Mesendoderm (in vitro differentiated cells): ENCODE results near the gene MACROD2.

Source experiments
- DNase-seq: peaks from one replicate; pipeline ENCODE4 v3.0.0; 2013
- H2AK5ac ChIP-seq: 2 replicates; pipeline ENCODE4 v1.6.1; 2013; ENCODE audit warnings: low read length, inconsistent platforms
- H2BK120ac ChIP-seq: 2 replicates; pipeline ENCODE4 v1.6.1; 2013; ENCODE audit warnings: low read depth, mild to moderate bottlenecking, low read length, moderate library complexity, mixed read lengths
- H2BK15ac ChIP-seq: replicated peaks from 2 replicates; pipeline ENCODE4 v1.6.1; 2013; ENCODE audit warnings: low read depth, mild to moderate bottlenecking, moderate library complexity
- H2BK5ac ChIP-seq: 2 replicates; pipeline ENCODE4 v1.6.1; 2013; ENCODE audit warnings: low read length, inconsistent platforms
- H3K18ac ChIP-seq: 2 replicates; pipeline ENCODE4 v1.6.1; 2013; ENCODE audit warnings: mild to moderate bottlenecking, low read length, mixed read lengths
- H3K23ac ChIP-seq: one replicate; pipeline ENCODE4 v1.6.1; 2013; ENCODE audit warnings: low read length
- H3K27ac ChIP-seq: 2 replicates; pipeline ENCODE4 v1.5.1; 2013; ENCODE audit warnings: low read depth, mild to moderate bottlenecking, inconsistent platforms, low read length, moderate library complexity
- H3K27me3 ChIP-seq: 2 replicates; pipeline ENCODE4 v1.6.1; 2013; ENCODE audit warnings: low read length, control low read depth, mild to moderate bottlenecking, inconsistent platforms; ENCODE audit not compliant: insufficient read depth, poor library complexity
- H3K36me3 ChIP-seq: 2 replicates; pipeline ENCODE4 v1.6.1; 2013; ENCODE audit warnings: low read length, inconsistent platforms; ENCODE audit not compliant: control insufficient read depth, insufficient read depth
- H3K4ac ChIP-seq: one replicate; pipeline ENCODE4 v1.6.1; 2013; ENCODE audit warnings: low read depth, mild to moderate bottlenecking, low read length, moderate library complexity
- H3K4me1 ChIP-seq: 2 replicates; pipeline ENCODE4 v1.6.1; 2013; ENCODE audit warnings: low read depth, low read length, inconsistent platforms; ENCODE audit not compliant: control insufficient read depth
- H3K4me2 ChIP-seq: 2 replicates; pipeline ENCODE4 v1.6.1; 2013; ENCODE audit warnings: low read length
- H3K4me3 ChIP-seq: 2 replicates; pipeline ENCODE4 v1.5.1; 2013; ENCODE audit warnings: mild to moderate bottlenecking, low read length
- H3K56ac ChIP-seq: one replicate; pipeline ENCODE4 v1.6.1; 2013; ENCODE audit warnings: low read length
- H3K79me1 ChIP-seq: 2 replicates; pipeline ENCODE4 v1.6.1; 2013; ENCODE audit warnings: low read length, inconsistent platforms
- H3K79me2 ChIP-seq: 2 replicates; pipeline ENCODE4 v1.6.1; 2013; ENCODE audit warnings: mild to moderate bottlenecking, low read length; ENCODE audit not compliant: control insufficient read depth, insufficient read depth
- H3K9ac ChIP-seq: 2 replicates; pipeline ENCODE4 v1.6.1; 2013; ENCODE audit warnings: low read length, inconsistent platforms
- H4K5ac ChIP-seq: one replicate; pipeline ENCODE4 v1.6.1; 2013; ENCODE audit warnings: low read length
- H4K8ac ChIP-seq: one replicate; pipeline ENCODE4 v1.6.1; 2013; ENCODE audit warnings: low read depth, mild to moderate bottlenecking, control low read depth, low read length, moderate library complexity
- WGBS: extraction: QIAGEN DNeasy Blood & Tissue Kit; methylation state at CpG from one replicate; pipeline ENCODE4 v1.1.7; 2013; ENCODE audit warnings: low lambda C conversion rate, missing lambda C conversion rate; ENCODE audit not compliant: insufficient coverage; ENCODE audit errors: extremely low coverage; 5-methylcytosine and 5-hydroxymethylcytosine counted together

MACROD2 gene

GRCh38 chr20:14331646-14332045, 336.3 kb downstream of the MACROD2 start:
- Histone ChIP-seq H3K27me3 (no peaks in the 10 kb centered on the region), H2AK5ac (no peak overlapping the region), H3K79me1 (no peaks in the 10 kb centered on the region), H2BK120ac (peak overlapping the region; percentile 85), H3K27ac (peak overlapping the region; percentile 51), H3K56ac (peak overlapping the region; percentile 1), H4K8ac (peak overlapping the region; percentile 13), H3K4ac (no peak overlapping the region), H4K5ac (no peak overlapping the region), H3K18ac (no peak overlapping the region), H2BK15ac (no peak overlapping the region), H3K4me1 (peaks cover 2% of the 10 kb centered on the region), H2BK5ac (no peak overlapping the region), H3K36me3 (peaks cover 1% of the 10 kb centered on the region), H3K23ac (no peak overlapping the region), H3K79me2 (no peaks in the 10 kb centered on the region), H3K4me2 (no peak overlapping the region), H3K4me3 (no peak overlapping the region), H3K9ac (no peak overlapping the region)
- no peak for DNase-seq
- no CpG with 5 or more reads among the region's 6 CpGs for WGBS

DNA sequence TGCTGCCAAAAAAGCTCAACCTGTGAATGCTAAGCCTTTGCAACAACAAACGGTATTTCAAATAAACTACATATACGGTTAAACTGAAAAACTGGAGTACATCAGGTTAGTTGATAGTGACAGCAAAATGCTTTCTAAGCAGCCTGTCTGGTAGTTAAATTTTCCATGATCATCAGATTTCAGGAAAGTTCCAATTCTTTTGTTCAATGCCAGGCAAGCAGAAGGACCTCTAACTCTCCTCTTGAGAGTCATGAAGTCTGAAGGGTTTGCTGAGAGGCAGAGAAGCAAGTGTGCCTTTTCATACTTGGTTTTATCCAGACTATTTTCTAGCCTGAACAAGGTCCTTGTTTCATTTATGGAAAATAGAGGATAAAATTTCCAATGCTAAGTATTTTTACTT, 337.6 kb downstream of the MACROD2 start:
- H3K9ac ChIP-seq = peak overlapping the region; percentile 4
- no peak overlapping the region for H4K5ac ChIP-seq
- no peak overlapping the region for H3K4ac ChIP-seq
- H3K27me3 ChIP-seq = no peaks in the 10 kb centered on the region
- DNase-seq = no peak
- H3K4me2 ChIP-seq = no peak overlapping the region
- H2AK5ac ChIP-seq = no peak overlapping the region
- no peak overlapping the region for H3K18ac ChIP-seq
- H3K79me1 ChIP-seq = no peaks in the 10 kb centered on the region
- no peak overlapping the region for H3K56ac ChIP-seq
- no peak overlapping the region for H2BK15ac ChIP-seq
- no peak overlapping the region for H3K4me3 ChIP-seq
- H2BK120ac ChIP-seq = no peak overlapping the region
- no peaks in the 10 kb centered on the region for H3K36me3 ChIP-seq
- peaks cover 2% of the 10 kb centered on the region for H3K4me1 ChIP-seq
- no peak overlapping the region for H4K8ac ChIP-seq
- H3K27ac ChIP-seq = no peak overlapping the region
- H2BK5ac ChIP-seq = no peak overlapping the region
- H3K79me2 ChIP-seq = no peaks in the 10 kb centered on the region
- WGBS = no CpG with 5 or more reads among the region's 2 CpGs
- no peak overlapping the region for H3K23ac ChIP-seq

DNA sequence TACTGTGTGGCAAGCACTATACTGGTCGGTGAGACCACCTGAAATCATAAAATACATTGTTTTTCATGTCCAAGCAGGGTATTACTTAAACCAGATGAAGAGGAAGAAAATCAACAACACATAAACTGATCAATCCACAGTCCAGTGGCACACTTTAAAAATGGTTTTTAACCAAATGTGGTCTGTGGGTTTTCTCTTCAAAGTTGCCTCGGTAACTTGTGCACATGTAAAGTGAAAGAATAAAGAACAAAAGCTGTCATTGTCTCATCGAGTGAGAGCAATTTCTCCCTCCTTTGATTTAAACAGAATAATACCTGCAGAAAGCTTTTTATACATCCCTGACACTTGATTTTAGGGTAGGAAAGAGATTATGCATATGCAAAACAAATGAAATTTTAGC, 338.4 kb downstream of the MACROD2 start:
- Histone ChIP-seq H4K8ac (no peak overlapping the region), H3K79me2 (no peaks in the 10 kb centered on the region), H3K27ac (no peak overlapping the region), H2BK5ac (no peak overlapping the region), H4K5ac (no peak overlapping the region), H3K4me2 (no peak overlapping the region), H3K9ac (no peak overlapping the region), H3K4me3 (no peak overlapping the region), H3K79me1 (no peaks in the 10 kb centered on the region), H2BK120ac (no peak overlapping the region), H3K18ac (no peak overlapping the region), H3K56ac (peak overlapping the region; percentile 34), H3K36me3 (no peaks in the 10 kb centered on the region), H2AK5ac (no peak overlapping the region), H3K23ac (no peak overlapping the region), H2BK15ac (no peak overlapping the region), H3K4me1 (peaks cover 2% of the 10 kb centered on the region), H3K4ac (no peak overlapping the region), H3K27me3 (no peaks in the 10 kb centered on the region)
- no peak for DNase-seq
- no CpG with 5 or more reads among the region's 3 CpGs for WGBS

GRCh38 chr20:14334306-14334930, 339.1 kb downstream of the MACROD2 start:
- Histone ChIP-seq H3K9ac (no peak overlapping the region), H3K79me1 (no peaks in the 10 kb centered on the region), H3K27me3 (no peaks in the 10 kb centered on the region), H2BK15ac (no peak overlapping the region), H2BK120ac (no peak overlapping the region), H4K5ac (no peak overlapping the region), H4K8ac (no peak overlapping the region), H3K79me2 (no peaks in the 10 kb centered on the region), H3K27ac (no peak overlapping the region), H3K4ac (no peak overlapping the region), H2BK5ac (no peak overlapping the region), H3K4me2 (no peak overlapping the region), H3K18ac (no peak overlapping the region), H3K4me3 (no peak overlapping the region), H3K56ac (no peak overlapping the region), H3K23ac (no peak overlapping the region), H3K36me3 (no peaks in the 10 kb centered on the region), H3K4me1 (peaks cover 2% of the 10 kb centered on the region), H2AK5ac (no peak overlapping the region)
- WGBS = no CpG with 5 or more reads among the region's 3 CpGs
- DNase-seq = peak; percentile 90

DNA sequence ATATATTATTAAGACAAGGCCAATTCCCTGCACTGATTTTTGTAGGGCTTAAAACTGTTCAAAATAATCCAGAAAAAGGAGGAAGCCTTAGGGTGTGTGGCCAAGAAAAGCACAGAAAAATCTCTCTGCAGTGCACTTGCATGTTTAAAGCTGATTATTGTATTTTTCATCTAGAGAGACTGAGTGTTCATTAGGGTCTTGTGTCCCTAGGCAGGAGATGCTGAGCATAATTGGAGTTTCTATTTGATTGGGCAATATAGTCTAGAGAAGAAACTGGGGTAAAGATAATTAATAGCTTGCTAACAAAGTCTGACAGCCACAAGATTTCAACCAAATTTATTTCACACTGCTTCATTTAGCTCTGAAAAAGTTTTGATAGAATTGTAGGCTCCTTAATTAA, 339.7 kb downstream of the MACROD2 start:
- Histone ChIP-seq H3K27me3 (no peaks in the 10 kb centered on the region), H2BK15ac (peak overlapping the region; percentile 85), H3K36me3 (no peaks in the 10 kb centered on the region), H3K79me1 (no peaks in the 10 kb centered on the region), H3K4ac (no peak overlapping the region), H3K56ac (no peak overlapping the region), H3K23ac (no peak overlapping the region), H2BK5ac (no peak overlapping the region), H2AK5ac (no peak overlapping the region), H3K4me1 (peaks cover 2% of the 10 kb centered on the region), H2BK120ac (no peak overlapping the region), H3K4me3 (no peak overlapping the region), H3K79me2 (no peaks in the 10 kb centered on the region), H3K18ac (peak overlapping the region; percentile 87), H3K4me2 (no peak overlapping the region), H3K9ac (peak overlapping the region; percentile 22), H4K8ac (no peak overlapping the region), H3K27ac (no peak overlapping the region), H4K5ac (no peak overlapping the region)
- DNase-seq = no peak

DNA sequence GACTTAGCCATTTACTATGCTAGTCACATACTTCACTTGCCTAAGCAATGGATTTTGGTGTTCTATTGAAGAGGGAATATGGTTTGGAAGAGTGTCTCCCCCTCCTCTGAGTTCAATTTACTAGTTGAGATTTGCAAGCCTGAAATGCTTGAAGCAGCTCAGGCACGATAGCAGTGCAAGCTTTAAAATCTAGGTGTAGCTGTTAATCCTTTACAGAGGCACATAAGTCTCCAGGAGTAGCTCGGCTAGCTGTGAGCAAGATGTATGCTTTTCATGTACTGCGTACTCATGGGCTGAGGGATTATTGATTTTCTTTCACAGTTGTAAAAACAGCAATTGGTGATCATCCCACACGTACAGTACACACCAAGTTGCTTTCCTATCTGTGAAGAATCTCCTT, 341.4 kb downstream of the MACROD2 start:
- no peak overlapping the region for H3K27ac ChIP-seq
- peak overlapping the region; percentile 65 for H3K56ac ChIP-seq
- H3K27me3 ChIP-seq = no peaks in the 10 kb centered on the region
- no peaks in the 10 kb centered on the region for H3K79me2 ChIP-seq
- H3K4ac ChIP-seq = peak overlapping the region; percentile 52
- peak overlapping the region; percentile 62 for H3K9ac ChIP-seq
- H4K5ac ChIP-seq = no peak overlapping the region
- H3K18ac ChIP-seq = peak overlapping the region; percentile 92
- no peak overlapping the region for H2AK5ac ChIP-seq
- H2BK120ac ChIP-seq = peak overlapping the region; percentile 45
- no peaks in the 10 kb centered on the region for H3K79me1 ChIP-seq
- H4K8ac ChIP-seq = no peak overlapping the region
- peaks cover under 1% of the 10 kb centered on the region for H3K4me1 ChIP-seq
- H3K36me3 ChIP-seq = no peaks in the 10 kb centered on the region
- H2BK5ac ChIP-seq = no peak overlapping the region
- H2BK15ac ChIP-seq = no peak overlapping the region
- peak overlapping the region; percentile 38 for H3K4me3 ChIP-seq
- WGBS = no CpG with 5 or more reads among the region's 4 CpGs
- H3K23ac ChIP-seq = no peak overlapping the region
- peak overlapping the region; percentile 17 for H3K4me2 ChIP-seq
- DNase-seq = peak; percentile 62
